OCI-LY1 (cell line): ENCODE results near the gene MACROD2.

Experiments
- H2AFZ ChIP-seq: fragments of 200-600 bp; sonication (generic), shearing (Covaris generic); 2 replicates; pipeline ENCODE4 v1.6.0; 2014; ENCODE audit warnings: antibody characterized with exemption, mild to moderate bottlenecking, low read length
- H3F3A ChIP-seq: fragments of 200-600 bp; sonication (generic), shearing (Covaris generic); 2 replicates; pipeline ENCODE4 v1.6.0; 2014; ENCODE audit warnings: mild to moderate bottlenecking, antibody characterized with exemption, low read length, moderate library complexity; ENCODE audit not compliant: insufficient read depth
- H3K27ac ChIP-seq: fragments of 200-600 bp; sonication (generic); 2 replicates; pipeline ENCODE4 v1.5.1; 2014; ENCODE audit warnings: low read length, mixed run types, mild to moderate bottlenecking, low read depth; ENCODE audit not compliant: poor library complexity, severe bottlenecking
- H3K27me3 ChIP-seq: fragments of 200-600 bp; sonication (generic); 2 replicates; pipeline ENCODE4 v1.6.0; 2014; ENCODE audit warnings: antibody characterized with exemption, mild to moderate bottlenecking, low read length, moderate library complexity; ENCODE audit not compliant: insufficient read depth
- H3K36me3 ChIP-seq: fragments of 200-600 bp; sonication (generic); 2 replicates; pipeline ENCODE4 v1.6.1; 2014; ENCODE audit warnings: mild to moderate bottlenecking, antibody characterized with exemption, low read length, moderate library complexity, mixed read lengths; ENCODE audit not compliant: insufficient read depth
- H3K4me1 ChIP-seq: fragments of 200-600 bp; sonication (generic); 2 replicates; pipeline ENCODE4 v1.5.1; 2014; ENCODE audit warnings: mild to moderate bottlenecking, low read length, moderate library complexity; ENCODE audit not compliant: insufficient read depth, severe bottlenecking
- H3K4me2 ChIP-seq: fragments of 200-600 bp; sonication (generic), shearing (Covaris generic); 2 replicates; pipeline ENCODE4 v1.6.1; 2014; ENCODE audit warnings: low read length
- H3K4me3 ChIP-seq: fragments of 200-600 bp; sonication (generic); 2 replicates; pipeline ENCODE4 v1.5.1; 2014; ENCODE audit warnings: low read length, low read depth, mild to moderate bottlenecking, mixed read lengths; ENCODE audit not compliant: poor library complexity, severe bottlenecking
- H3K79me2 ChIP-seq: fragments of 200-600 bp; shearing (Covaris generic); 2 replicates; pipeline ENCODE4 v1.6.1; 2016; ENCODE audit warnings: mixed run types, low read length, mixed read lengths; ENCODE audit not compliant: insufficient read depth
- H3K9ac ChIP-seq: fragments of 200-600 bp; sonication (generic), shearing (Covaris generic); 2 replicates; pipeline ENCODE4 v1.6.1; 2014; ENCODE audit warnings: mild to moderate bottlenecking, low read length, mixed read lengths
- H3K9me2 ChIP-seq: fragments of 200-600 bp; sonication (generic), shearing (Covaris generic); 2 replicates; pipeline ENCODE4 v1.6.1; 2014; ENCODE audit warnings: low read depth, mild to moderate bottlenecking, low read length, mixed read lengths
- H3K9me3 ChIP-seq: fragments of 200-600 bp; shearing (Covaris generic); 2 replicates; pipeline ENCODE4 v1.6.1; 2014; ENCODE audit warnings: low read length, mixed read lengths
- H4K20me1 ChIP-seq: fragments of 200-600 bp; sonication (generic), shearing (Covaris generic); 2 replicates; pipeline ENCODE4 v1.6.0; 2016; ENCODE audit warnings: mild to moderate bottlenecking, low read length; ENCODE audit not compliant: insufficient read depth
- CTCF ChIP-seq: fragments of 200-600 bp; sonication (generic), shearing (Covaris generic); IDR thresholded peaks from 2 replicates; pipeline ENCODE4 v1.5.1; 2017; ENCODE audit warnings: mild to moderate bottlenecking, antibody characterized with exemption, low read length, moderate library complexity, mixed read lengths
- EZH2 ChIP-seq: fragments of 200-600 bp; sonication (generic), shearing (Covaris generic); IDR thresholded peaks from 2 replicates; pipeline ENCODE4 v1.8.0; 2017; ENCODE audit warnings: borderline replicate concordance, mixed run types, mild to moderate bottlenecking, antibody characterized with exemption, low read length, moderate library complexity, mixed read lengths

MACROD2 gene

GRCh38 chr20:15645816-15646215 lies 1650.5 kb downstream of the MACROD2 start:
- no peaks in the 10 kb centered on the region for H3K4me1 ChIP-seq
- H3K79me2 ChIP-seq = no peaks in the 10 kb centered on the region
- no peak overlapping the region for H3K4me3 ChIP-seq
- TF ChIP-seq CTCF = no peak
- no peak for TF ChIP-seq EZH2
- no peaks in the 10 kb centered on the region for H3F3A ChIP-seq
- no peak overlapping the region for H3K27ac ChIP-seq
- H3K9me2 ChIP-seq = no peaks in the 10 kb centered on the region
- H3K9ac ChIP-seq = no peak overlapping the region
- H3K4me2 ChIP-seq = no peak overlapping the region
- H3K9me3 ChIP-seq = no peaks in the 10 kb centered on the region
- H3K27me3 ChIP-seq = no peaks in the 10 kb centered on the region
- no peak overlapping the region for H2AFZ ChIP-seq
- H4K20me1 ChIP-seq = no peaks in the 10 kb centered on the region
- H3K36me3 ChIP-seq = no peaks in the 10 kb centered on the region

- H3K36me3 ChIP-seq = no peaks in the 10 kb centered on the region
- H3K9me3 ChIP-seq = no peaks in the 10 kb centered on the region
- H3F3A ChIP-seq = no peaks in the 10 kb centered on the region
- H4K20me1 ChIP-seq = no peaks in the 10 kb centered on the region
- H3K4me3 ChIP-seq = no peak overlapping the region
- TF ChIP-seq CTCF (no peak), EZH2 (no peak)
- H3K27ac ChIP-seq = no peak overlapping the region
- no peaks in the 10 kb centered on the region for H3K9me2 ChIP-seq
- no peaks in the 10 kb centered on the region for H3K27me3 ChIP-seq
- H3K9ac ChIP-seq = no peak overlapping the region
- H3K4me1 ChIP-seq = no peaks in the 10 kb centered on the region
- no peak overlapping the region for H3K4me2 ChIP-seq
- H2AFZ ChIP-seq = no peak overlapping the region
- H3K79me2 ChIP-seq = no peaks in the 10 kb centered on the region
Measured at GRCh38 chr20:15653396-15654207, 1658.3 kb downstream of the MACROD2 start.

- H3K9me2 ChIP-seq = no peaks in the 10 kb centered on the region
- no peaks in the 10 kb centered on the region for H3K4me1 ChIP-seq
- no peak overlapping the region for H3K4me2 ChIP-seq
- H3K4me3 ChIP-seq = no peak overlapping the region
- H3K9ac ChIP-seq = no peak overlapping the region
- no peaks in the 10 kb centered on the region for H3K36me3 ChIP-seq
- H3K27ac ChIP-seq = no peak overlapping the region
- no peaks in the 10 kb centered on the region for H3K79me2 ChIP-seq
- no peaks in the 10 kb centered on the region for H3K9me3 ChIP-seq
- H4K20me1 ChIP-seq = no peaks in the 10 kb centered on the region
- no peaks in the 10 kb centered on the region for H3K27me3 ChIP-seq
- H3F3A ChIP-seq = no peaks in the 10 kb centered on the region
- no peak overlapping the region for H2AFZ ChIP-seq
- TF ChIP-seq EZH2 (no peak), CTCF (peak; percentile 65)
Measured at GRCh38 chr20:15654208-15654649, 1658.9 kb downstream of the MACROD2 start.
